ENCODE measurements around the gene FKBP7. TPM values are rescaled to one million over a fixed set of nuclear protein-coding genes. Genes with fewer than 3 reads are reported as not detected.

FKBP7 gene
- total and polyA plus RNA-seq, 2 of the 13 experiments (the other 11 are each of a cell fraction or from before 2014, with no cell fraction given) = 12.4 to 14.8 TPM

DNA sequence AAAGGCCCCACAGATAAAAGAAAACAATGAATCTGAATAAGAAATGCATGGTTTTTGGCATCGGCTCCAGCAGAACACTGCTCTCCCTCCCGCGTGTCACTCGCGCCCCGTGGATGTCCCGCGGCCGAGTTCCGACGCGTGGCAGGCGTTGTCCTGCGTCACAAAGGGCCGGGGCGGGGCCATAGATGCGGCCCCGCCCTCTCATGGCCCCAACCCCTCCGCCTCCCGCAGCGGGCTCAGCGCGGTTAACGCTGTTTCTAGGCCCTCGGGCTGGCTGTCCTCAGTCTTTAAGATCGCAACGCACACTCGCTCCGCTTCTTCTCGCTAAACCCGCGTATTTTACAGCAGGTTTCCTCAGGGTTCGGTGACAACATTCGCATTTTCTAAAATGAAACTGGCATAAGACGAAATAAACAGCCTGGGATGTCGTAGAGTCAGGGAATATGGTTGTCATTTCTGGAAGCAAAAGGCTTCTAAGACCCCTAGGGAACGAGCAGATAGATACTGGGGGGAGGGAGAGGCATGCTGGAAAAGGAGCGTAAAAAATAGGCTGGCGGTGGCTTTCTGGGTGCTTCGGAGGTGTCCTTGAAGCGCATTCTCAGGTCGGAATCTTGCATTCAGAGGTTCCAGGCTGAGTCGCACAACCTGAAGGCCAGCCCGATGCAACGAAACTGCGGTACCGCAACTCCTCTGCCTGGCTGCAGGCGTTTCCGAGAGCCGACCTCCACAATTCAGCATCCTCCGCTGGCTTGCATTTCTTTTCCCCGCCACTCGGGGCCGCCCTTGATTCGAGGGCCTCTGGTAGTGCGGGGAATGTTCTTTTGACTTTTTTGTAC lies at the start of gene FKBP7 (continued):
- TF ChIP-seq, protein P1, sequence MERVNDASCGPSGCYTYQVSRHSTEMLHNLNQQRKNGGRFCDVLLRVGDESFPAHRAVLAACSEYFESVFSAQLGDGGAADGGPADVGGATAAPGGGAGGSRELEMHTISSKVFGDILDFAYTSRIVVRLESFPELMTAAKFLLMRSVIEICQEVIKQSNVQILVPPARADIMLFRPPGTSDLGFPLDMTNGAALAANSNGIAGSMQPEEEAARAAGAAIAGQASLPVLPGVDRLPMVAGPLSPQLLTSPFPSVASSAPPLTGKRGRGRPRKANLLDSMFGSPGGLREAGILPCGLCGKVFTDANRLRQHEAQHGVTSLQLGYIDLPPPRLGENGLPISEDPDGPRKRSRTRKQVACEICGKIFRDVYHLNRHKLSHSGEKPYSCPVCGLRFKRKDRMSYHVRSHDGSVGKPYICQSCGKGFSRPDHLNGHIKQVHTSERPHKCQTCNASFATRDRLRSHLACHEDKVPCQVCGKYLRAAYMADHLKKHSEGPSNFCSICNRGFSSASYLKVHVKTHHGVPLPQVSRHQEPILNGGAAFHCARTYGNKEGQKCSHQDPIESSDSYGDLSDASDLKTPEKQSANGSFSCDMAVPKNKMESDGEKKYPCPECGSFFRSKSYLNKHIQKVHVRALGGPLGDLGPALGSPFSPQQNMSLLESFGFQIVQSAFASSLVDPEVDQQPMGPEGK (CRISPR knock-in tag; IDR thresholded peaks at IDR 0.05) = peak; percentile 86
- TF ChIP-seq XRCC5 (optimal IDR thresholded peaks at IDR 0.05; ENCODE audit: low read length) (no peak), FOXC1 (CRISPR knock-in tag; IDR thresholded peaks at IDR 0.05; ENCODE audit: borderline replicate concordance) (no peak; the same call in 1 of the 2 replicates), SIN3A (IDR thresholded peaks at IDR 0.05; ENCODE audit: borderline replicate concordance, low read depth, low read length) (peak; percentile 90; the same call in 1 of the 2 replicates), BRCA1 (CRISPR knock-in tag; IDR thresholded peaks at IDR 0.05) (peak; percentile 86; the same call in 1 of the 2 replicates), ZKSCAN1 (IDR thresholded peaks at IDR 0.05; ENCODE audit: low read length) (no peak), TRIM24 (CRISPR knock-in tag; IDR thresholded peaks at IDR 0.05) (no peak), ZNF530 (CRISPR knock-in tag; IDR thresholded peaks at IDR 0.05; ENCODE audit: low read depth) (no peak), ZNF652 (CRISPR knock-in tag; IDR thresholded peaks at IDR 0.05; ENCODE audit: borderline replicate concordance, low read depth) (no peak; the same call in 1 of the 2 replicates), TEAD2 (CRISPR knock-in tag; IDR thresholded peaks at IDR 0.05) (peak; percentile 79), TARDBP (CRISPR knock-in tag; IDR thresholded peaks at IDR 0.05) (peak; percentile 45), SKI (IDR thresholded peaks at IDR 0.05; ENCODE audit: partially characterized antibody) (no peak)
- TF ChIP-seq, protein P2, sequence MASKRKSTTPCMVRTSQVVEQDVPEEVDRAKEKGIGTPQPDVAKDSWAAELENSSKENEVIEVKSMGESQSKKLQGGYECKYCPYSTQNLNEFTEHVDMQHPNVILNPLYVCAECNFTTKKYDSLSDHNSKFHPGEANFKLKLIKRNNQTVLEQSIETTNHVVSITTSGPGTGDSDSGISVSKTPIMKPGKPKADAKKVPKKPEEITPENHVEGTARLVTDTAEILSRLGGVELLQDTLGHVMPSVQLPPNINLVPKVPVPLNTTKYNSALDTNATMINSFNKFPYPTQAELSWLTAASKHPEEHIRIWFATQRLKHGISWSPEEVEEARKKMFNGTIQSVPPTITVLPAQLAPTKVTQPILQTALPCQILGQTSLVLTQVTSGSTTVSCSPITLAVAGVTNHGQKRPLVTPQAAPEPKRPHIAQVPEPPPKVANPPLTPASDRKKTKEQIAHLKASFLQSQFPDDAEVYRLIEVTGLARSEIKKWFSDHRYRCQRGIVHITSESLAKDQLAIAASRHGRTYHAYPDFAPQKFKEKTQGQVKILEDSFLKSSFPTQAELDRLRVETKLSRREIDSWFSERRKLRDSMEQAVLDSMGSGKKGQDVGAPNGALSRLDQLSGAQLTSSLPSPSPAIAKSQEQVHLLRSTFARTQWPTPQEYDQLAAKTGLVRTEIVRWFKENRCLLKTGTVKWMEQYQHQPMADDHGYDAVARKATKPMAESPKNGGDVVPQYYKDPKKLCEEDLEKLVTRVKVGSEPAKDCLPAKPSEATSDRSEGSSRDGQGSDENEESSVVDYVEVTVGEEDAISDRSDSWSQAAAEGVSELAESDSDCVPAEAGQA (IDR thresholded peaks at IDR 0.05; ENCODE audit: low read depth) = peak; percentile 74; the same call in 1 of the 2 replicates
- TF ChIP-seq, protein P2 (CRISPR knock-in tag; IDR thresholded peaks at IDR 0.05; ENCODE audit: borderline replicate concordance) = 0 out of 2 replicates have a peak, but pooled peaks have one; percentile 16
- TF ChIP-seq, protein P3, sequence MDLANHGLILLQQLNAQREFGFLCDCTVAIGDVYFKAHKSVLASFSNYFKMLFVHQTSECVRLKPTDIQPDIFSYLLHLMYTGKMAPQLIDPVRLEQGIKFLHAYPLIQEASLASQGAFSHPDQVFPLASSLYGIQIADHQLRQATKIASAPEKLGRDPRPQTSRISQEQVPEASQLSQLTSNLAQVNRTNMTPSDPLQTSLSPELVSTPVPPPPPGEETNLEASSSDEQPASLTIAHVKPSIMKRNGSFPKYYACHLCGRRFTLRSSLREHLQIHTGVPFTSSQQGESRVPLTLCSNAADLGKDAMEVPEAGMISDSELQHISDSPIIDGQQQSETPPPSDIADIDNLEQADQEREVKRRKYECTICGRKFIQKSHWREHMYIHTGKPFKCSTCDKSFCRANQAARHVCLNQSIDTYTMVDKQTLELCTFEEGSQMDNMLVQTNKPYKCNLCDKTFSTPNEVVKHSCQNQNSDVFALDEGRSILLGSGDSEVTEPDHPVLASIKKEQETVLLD (CRISPR knock-in tag; IDR thresholded peaks at IDR 0.05; ENCODE audit: low read depth) = no peak
- TF ChIP-seq, protein P4, sequence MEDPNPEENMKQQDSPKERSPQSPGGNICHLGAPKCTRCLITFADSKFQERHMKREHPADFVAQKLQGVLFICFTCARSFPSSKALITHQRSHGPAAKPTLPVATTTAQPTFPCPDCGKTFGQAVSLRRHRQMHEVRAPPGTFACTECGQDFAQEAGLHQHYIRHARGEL (CRISPR knock-in tag; IDR thresholded peaks at IDR 0.05) = peak; percentile 95
- TF ChIP-seq, protein P5, sequence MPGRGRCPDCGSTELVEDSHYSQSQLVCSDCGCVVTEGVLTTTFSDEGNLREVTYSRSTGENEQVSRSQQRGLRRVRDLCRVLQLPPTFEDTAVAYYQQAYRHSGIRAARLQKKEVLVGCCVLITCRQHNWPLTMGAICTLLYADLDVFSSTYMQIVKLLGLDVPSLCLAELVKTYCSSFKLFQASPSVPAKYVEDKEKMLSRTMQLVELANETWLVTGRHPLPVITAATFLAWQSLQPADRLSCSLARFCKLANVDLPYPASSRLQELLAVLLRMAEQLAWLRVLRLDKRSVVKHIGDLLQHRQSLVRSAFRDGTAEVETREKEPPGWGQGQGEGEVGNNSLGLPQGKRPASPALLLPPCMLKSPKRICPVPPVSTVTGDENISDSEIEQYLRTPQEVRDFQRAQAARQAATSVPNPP (CRISPR knock-in tag; IDR thresholded peaks at IDR 0.05) = no peak
